Activated T-cell treated with anti-CD3 and anti-CD28 coated beads, Interleukin-2, amount 50 U/mL, for 48 hours (primary cell): ENCODE measurements around the gene CXCL1.

Experiments used
- DNase-seq, 2 experiments: peaks; one replicate each; pipeline ENCODE4 v3.0.0-alpha.2; 2020

CXCL1 gene

DNA sequence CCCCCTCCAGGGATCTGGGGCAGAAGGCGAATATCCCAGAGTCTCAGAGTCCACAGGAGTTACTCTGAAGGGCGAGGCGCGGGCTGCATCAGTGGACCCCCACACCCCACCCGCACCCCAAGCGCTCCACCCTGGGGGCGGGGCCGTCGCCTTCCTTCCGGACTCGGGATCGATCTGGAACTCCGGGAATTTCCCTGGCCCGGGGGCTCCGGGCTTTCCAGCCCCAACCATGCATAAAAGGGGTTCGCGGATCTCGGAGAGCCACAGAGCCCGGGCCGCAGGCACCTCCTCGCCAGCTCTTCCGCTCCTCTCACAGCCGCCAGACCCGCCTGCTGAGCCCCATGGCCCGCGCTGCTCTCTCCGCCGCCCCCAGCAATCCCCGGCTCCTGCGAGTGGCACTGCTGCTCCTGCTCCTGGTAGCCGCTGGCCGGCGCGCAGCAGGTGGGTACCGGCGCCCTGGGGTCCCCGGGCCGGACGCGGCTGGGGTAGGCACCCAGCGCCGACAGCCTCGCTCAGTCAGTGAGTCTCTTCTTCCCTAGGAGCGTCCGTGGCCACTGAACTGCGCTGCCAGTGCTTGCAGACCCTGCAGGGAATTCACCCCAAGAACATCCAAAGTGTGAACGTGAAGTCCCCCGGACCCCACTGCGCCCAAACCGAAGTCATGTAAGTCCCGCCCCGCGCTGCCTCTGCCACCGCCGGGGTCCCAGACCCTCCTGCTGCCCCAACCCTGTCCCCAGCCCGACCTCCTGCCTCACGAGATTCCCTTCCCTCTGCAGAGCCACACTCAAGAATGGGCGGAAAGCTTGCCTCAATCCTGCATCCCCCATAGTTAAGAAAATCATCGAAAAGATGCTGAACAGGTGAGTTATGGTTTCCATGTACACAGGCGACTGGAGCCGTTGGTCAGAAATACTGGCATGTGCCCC is at the start of gene CXCL1:
Gene CXCL1, plus strand, starts transcription at position 264 of the 926 bp plus-strand sequence. Its CDS starts 78 bp downstream, at position 342.
- DNase-seq = no peak

DNA sequence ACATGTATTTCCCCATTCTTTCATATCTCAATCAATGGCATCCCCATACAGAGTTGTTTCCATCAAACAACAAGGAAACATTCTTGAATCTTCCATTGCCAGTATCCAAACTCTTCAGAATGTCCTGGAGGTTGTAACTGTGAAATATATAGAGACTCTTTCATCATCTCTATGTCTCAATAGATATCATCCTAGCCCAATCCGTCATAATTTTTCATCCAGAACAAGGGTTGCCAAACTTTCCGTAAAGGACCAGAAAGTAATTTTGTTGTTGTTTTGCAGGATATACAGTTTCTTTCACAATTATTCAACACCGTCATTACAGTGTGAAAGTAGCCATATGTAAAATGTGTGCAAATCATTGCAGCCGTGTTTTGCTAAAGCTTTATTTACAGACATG is 47.9 kb upstream of the CXCL1 start:
- no peak for DNase-seq

DNA sequence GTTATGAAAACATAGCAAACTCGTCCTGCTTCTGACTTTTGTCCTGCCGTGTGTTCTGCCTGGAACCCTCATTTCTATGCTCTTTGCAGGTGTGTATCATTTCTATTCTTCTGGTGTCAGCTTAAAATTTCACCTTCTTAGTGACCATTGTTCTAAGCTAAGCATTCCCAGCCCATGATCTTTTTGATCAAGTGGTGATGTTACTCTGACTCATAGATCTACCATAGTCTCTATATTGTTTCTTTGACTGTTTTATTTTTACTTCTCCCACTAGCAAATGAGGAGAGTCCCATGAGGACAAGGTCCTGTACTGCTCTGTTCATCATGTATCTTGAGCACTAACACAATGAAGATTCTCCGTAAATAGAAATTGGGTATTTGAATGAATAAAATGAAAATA is 46.8 kb upstream of the CXCL1 start:
- DNase-seq = no peak

DNA sequence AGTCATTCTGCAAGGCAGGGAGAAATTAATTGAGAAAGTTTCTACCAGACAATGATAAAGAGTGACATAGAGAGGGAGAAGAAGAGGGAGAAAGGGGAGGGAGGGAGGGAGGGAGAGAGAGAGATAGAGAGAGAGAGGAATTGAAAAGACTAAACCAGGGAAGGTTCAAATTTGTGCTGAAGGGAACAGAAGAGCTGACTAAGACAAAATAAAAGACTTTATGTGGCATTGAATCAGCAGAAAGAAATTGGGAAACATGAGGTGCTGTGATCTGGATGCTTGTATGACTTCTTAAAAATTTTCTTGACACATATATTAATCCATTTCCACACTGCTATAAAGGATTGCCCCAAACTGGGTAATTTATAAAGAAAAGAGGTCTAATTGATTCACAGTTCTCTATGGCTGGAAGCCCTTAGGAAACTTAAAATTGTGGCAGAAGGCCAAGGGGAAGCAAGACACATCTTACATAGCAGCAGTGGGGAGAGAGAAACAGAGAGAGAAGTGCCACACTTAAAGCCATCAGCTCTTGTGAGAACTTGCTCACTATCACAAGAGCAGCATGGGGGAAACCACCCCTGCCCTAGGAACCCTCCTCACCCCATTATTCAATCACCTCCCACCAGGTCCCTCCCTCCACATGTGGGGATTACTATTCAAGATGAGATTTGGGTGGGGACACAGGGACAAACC is 46.2 kb upstream of the CXCL1 start:
- DNase-seq = no peak

DNA sequence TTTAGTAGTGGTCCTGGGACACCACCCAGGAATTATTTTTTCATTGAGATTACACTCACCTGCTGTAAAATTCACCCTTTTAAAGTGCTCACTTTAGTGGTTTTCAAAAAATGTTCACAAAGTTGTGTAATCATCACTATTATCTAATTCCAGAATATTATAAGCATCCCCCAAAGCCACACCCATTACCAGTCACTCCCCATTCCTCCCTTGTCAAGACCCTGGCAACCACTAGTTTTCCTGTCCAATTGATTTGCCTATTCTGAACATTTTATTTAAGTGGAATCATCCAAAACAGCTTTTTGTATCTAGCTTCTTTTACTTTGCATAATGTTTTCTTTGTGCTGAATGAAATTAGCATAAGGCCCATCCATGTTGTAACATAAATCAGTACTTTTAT is 45.4 kb upstream of the CXCL1 start:
- no peak for DNase-seq

DNA sequence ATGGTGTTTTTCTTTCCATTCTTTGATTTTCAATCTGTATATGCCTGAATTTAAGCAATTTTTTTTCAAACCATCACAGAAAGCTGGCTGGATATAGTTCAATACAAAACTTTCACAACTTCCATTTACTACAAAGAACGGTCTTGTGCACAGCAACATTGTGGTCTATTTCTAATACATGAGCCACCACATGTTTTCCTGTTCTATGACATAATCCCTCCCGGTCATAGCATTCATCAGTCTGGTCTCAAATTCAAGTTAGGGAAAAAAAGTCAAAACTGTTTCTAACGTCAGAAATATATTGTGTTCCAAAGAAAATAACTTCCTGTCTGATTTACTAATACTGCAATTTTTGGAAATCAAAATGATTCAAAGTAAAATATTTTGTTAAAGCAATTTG is 40.2 kb upstream of the CXCL1 start:
- no peak for DNase-seq

DNA sequence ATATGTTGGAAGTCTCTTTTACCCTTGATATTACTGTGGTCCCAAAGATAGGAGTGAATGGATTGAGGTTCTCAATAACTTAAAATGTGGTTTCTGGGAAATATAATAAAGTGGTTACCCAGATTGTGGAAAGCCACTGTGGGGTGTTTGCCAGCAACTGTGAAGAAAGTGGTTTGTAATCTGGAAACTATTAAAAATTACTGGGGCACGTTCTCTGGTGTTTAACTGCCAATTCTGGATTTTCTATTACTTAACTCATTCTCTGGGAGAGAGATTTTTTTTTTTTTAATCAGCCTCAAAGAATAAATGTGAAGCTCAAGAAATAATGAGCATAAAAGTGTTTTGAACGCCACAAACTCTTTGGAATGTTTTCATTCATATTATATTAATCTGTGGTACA is 37.6 kb upstream of the CXCL1 start:
- no peak for DNase-seq

DNA sequence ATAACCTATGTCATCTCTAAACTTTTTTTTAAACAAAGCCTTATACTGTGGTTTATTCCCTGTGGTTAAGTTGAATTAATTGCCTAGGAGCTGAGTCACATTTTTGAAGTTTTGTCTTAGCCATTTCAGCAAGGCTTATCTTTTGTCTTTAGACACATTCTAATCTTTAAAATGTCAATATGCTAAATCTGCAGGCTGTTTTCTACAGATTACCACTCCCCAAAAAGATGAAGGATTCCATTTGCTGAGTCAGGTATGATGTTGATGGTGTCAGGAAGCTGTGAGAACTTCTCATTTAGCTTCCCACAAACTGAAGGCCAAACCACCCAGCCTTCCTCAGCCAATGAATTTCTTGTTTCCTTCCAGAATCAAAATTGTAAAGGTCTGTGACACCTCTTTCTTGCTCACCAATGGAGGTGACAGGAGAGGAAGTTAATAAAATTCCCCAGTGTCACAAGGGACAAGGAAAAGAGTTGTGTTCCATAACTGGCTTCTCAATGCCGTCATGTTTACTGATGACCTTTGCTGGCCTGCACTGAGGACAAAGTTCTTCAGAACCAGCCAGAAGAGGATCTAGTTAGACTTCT is 36.4 kb upstream of the CXCL1 start:
- no peak for DNase-seq

DNA sequence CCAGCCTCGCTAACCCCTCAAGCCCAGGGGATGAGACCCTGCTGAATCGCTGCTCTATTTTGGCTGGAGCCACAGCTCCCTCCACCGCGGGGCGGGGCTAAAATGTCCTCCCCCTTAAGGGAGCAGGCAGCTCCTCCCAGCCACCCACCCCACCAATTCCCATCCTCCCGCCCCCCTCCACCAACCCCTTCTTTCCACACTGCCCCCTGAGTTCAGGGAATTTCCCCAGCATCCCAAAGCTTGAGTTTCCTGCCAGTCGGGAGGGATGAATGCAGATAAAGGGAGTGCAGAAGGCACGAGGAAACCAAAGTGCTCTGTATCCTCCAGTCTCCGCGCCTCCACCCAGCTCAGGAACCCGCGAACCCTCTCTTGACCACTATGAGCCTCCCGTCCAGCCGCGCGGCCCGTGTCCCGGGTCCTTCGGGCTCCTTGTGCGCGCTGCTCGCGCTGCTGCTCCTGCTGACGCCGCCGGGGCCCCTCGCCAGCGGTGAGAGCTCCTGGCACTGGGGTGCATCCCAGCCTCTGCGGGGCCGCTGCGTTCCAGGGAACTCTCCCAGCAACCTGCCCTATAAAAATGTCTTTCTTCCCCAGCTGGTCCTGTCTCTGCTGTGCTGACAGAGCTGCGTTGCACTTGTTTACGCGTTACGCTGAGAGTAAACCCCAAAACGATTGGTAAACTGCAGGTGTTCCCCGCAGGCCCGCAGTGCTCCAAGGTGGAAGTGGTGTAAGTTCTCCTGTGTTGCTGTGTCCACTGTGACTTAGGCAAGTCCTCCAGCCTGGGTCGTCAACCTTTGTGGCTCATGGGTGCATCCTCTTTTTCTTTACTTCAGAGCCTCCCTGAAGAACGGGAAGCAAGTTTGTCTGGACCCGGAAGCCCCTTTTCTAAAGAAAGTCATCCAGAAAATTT is 32.6 kb upstream of the CXCL1 start, which contains the start of gene CXCL6:
Gene CXCL6, plus strand, starts transcription at position 306 of the 907 bp plus-strand sequence. Its CDS starts 73 bp downstream, at position 379.
- no peak for DNase-seq

DNA sequence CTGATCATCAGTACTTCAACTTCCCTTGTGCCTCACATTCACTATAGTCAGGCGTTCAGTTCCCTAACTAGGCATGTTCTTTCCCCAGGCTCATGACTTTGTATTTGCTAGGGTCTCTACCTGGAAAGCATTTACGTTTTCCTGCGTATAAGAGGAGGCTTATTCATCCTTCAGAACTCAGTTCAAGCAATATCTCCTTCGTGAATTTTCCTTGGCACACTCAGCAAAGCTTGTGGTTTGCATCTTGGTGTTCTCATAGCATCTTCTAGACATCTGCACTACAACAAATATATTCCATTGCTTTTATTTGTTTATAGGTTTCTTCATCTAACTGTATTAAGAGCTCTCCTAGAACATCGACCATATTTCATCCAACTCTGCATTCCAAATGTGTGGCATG is 30.1 kb upstream of the CXCL1 start:
- no peak for DNase-seq

DNA sequence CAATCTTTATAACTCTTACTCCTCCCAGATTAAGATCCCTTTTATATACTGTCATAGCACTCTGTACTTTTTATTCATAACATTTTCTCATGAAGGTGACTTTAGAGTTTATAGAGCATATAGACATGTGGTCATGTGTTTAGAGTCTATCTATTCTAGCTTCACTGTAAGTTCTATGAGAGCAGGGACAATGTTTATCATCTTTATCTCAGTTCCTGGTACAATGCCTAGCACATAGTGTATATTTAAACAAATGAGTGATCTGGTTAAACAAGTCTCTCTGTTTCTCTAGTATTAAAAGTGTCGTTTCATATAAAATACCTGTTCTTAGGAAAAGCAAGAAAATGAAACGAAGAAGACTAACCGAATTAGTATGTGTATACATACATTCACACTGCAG is 29.5 kb upstream of the CXCL1 start:
- DNase-seq = no peak

DNA sequence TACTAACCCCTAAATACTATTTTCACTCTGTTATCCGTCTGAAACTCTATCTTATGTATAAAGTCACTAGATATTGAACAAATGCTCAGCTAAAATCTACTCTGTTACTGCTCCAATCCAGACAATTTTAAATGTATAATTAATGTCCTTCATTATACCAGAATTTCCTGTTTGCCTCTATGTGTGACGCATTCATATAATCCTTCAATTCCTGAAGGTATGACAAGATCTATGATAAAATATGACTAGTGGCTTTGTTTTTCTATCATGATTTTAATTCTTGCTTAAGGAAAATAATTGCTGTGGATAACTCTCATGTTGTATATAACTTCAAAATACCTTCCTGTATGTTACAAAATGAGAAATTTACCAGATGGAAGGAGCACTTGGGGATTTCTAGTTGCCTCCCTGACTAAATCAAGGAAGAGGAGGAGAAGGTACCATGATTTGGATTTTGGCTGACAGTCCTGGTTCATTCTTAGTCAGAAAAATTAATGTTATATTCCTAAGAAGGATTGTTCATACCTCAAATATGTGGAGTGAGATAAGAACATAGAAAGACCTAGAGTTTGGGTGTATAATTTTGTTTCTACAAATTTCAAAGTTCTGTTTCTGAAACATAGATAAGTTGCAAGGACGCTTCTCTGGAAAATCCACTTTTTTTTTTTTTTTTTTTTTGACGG is 27.8 kb upstream of the CXCL1 start:
- no peak for DNase-seq

DNA sequence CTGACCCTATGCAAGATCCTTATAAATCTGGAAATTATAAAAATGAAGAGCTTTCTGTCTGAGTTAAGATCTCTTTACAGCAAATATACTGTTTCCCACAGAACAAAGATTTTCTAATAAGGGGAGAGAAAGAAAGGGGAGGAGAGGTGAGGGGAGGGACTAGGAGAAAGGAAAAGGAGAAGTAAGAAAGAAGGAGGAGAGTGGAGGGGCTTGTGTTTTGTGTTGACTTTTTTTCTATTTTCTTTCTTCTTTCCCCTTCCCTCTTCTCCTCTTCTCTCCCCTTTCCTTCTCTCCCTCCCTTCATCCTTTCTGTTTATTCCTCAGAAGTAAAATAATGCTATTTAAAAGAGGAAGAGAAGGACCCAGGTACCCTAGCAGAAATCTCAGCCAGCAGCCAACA is 26.5 kb upstream of the CXCL1 start:
- DNase-seq = no peak

DNA sequence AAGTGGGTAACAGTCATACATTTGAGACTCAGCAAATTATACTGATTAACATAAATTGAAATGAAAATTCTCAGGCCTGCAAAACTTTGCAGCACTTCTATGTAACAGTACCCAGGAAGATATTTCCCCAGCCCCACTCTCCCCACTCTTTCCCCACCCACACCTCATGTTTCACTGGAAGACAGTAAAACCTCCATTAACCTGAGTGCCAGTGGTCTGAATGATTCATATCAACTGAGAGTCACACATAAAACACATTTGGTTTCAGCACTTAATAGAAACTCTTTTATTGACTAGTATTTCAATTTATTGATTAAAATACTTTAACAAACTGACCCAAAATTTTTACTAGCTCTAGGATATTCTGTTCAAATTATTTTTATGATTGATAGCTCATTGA is 25.8 kb upstream of the CXCL1 start:
- DNase-seq = no peak

DNA sequence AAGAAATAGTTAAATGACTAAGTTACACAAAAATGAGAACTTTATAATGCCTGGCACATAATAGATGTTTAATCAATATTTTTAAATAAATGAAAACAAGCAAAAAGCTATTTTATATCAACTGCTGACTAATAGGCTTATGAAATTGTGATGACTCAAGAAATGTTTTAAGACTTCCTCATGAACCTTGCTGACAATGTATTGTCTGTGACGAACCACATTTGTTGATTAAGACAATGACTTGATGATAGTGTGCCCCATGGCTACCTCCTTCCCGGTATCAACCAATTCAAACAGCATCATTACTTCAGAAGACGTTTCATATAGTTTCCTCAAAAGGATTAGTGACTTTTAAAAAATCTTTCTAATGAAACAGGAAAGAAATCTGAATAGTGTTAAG is 24.8 kb upstream of the CXCL1 start:
- no peak for DNase-seq

DNA sequence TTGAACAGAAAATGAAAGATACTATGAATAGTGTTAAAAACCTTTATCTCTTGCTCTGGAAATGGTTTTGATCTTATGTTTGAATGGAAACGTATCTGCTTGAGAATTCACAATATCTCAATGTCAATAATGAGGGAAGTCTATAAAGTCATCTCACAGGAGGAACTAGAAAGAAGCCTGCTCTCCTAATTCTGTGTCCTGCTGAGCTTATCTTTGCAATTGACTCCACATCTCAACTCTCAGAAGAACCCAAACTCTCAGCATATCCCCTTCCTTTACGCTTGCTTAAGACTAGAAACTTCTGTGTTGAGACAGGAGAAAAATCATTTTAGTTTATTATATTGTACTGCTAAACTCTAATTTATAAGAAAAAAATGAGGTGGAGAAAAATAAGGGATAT is 24.4 kb upstream of the CXCL1 start:
- no peak for DNase-seq

DNA sequence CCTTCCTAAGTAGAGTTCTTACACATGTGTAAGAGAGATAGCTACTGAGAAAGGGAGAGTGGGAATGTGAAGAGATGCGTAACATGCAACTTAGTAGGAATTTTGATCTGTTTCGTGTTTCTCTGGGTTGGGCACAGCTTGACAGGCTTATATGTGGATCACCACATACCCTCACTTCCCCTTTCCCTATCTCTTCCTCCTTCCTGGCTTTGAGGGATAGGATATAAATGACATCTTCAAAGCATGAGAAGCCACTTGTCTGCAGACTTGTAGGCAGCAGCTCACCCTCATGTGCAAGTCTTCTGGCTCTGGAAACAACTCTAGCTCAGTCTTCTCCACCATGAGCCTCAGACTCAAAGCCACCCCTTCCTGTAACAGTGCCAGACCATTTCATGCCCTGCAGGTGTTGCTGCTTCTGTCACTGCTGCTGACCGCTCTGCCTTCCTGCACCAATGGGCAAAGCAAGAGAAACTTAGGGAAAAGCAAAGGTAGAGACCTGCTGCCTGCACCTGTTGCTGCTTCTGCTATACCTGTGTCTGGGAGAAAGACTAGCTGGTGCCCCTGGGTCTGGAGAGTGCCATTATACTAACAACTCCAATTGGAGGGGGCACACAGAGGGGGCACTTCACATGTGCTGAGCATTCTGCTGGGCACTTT is 21.5 kb upstream of the CXCL1 start:
- no peak for DNase-seq

DNA sequence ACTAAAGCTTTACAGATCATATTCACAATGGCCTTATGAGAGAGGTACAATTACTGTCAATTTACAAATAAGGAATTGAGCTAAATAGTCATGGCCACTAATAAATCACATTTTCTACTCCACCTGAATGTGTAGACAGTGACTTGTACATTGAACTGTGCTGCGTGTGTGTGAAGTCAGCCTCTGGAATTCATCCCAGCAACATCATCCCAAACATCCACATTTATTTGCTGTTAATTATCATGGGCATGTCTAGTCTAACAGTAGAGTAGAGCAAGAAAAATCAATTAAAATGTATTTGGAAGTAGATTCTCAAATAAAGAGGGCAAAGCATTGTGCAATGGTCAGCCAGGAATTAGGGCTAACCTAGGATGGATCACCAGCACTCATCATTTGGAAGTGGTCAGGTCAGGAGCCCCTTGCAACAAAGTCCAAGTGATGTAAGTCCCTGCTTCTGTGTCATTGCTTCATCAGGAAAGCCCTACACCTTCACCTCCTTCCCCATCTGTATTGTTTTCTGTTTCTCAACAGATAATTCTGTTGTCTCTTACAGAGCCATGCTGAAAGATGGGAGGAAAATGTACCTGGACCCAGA is 20.9 kb upstream of the CXCL1 start:
- DNase-seq = no peak

DNA sequence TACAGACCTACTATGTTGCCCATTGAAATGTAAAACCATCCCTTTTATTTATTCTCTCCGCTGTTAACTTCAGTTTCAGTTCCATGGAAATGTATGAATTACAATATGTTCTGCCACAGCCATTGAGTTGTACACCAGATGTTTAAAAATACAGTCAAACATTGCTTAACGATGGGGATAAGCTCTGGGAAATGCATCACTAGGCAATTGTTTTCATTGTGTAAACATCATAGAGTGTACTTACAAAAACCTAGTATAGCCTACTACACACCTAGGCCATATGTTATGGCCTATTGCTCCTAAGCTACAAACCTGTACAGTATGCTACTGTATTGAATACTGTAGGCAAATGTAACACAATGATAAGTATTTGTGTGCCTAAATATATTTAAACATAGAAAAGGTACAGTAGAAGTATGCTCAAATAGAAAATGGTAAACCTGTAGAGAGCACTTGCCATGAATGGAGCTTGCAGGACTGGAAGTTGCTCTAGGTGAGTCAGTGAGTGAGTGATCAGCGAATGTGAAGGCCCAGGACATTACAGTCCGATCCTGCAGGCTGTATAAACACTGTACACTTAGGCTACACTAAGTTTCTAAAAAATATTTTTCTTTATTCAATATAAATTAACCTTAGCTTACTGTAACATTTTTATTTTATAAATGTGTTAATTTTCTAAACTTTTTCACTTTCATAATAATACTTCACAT is 18.8 kb upstream of the CXCL1 start:
- DNase-seq = no peak

DNA sequence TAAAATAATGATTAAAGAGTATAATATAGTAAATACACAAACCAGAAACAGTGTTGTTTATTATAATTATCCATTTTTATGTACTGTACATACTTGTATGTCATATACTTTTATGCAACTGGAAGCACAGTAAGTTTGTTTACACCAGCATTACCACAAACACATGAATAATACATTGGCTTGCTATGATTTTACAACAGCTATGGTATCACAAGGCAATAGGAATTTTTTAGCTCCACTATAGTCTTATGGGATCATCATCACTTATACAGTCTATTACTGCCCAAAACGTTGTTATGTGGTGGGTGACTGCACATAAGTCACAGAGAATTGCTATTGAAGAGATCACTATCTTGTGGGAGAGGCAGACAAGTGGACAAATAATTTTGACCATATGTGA is 17.9 kb upstream of the CXCL1 start:
- no peak for DNase-seq
